Hepatocyte (in vitro differentiated cells): ENCODE measurements around the gene SYS1. TPM values are rescaled to one million over a fixed set of nuclear protein-coding genes. Genes with fewer than 3 reads are reported as not detected.

ENCODE experiments used
- DNase-seq: peaks from one replicate; pipeline ENCODE4 v3.0.0-alpha.2; 2016; ENCODE audit warnings: low spot score
- H2AFZ ChIP-seq: fragments of 200-600 bp; sonication (generic); 2 replicates; pipeline ENCODE4 v1.6.0; 2016; ENCODE audit warnings: antibody characterized with exemption, mild to moderate bottlenecking
- H3K27ac ChIP-seq: fragments of 200-600 bp; sonication (generic); 2 replicates; pipeline ENCODE4 v1.5.1; 2016; ENCODE audit warnings: mild to moderate bottlenecking
- H3K27me3 ChIP-seq: fragments of 200-600 bp; sonication (generic); 2 replicates; pipeline ENCODE4 v1.6.1; 2016
- H3K36me3 ChIP-seq: fragments of 200-600 bp; sonication (generic); replicated peaks from 2 replicates; pipeline ENCODE4 v1.5.1; 2016; ENCODE audit warnings: low read depth; ENCODE audit not compliant: insufficient read depth
- H3K4me1 ChIP-seq: fragments of 200-600 bp; sonication (generic); 2 replicates; pipeline ENCODE4 v1.5.1; 2016; ENCODE audit warnings: mild to moderate bottlenecking, moderate library complexity; ENCODE audit not compliant: insufficient read depth
- H3K4me2 ChIP-seq: fragments of 200-600 bp; sonication (generic); 2 replicates; pipeline ENCODE4 v1.6.0; 2016
- H3K4me3 ChIP-seq: fragments of 200-600 bp; sonication (generic); 2 replicates; pipeline ENCODE4 v1.5.1; 2016; ENCODE audit warnings: mild to moderate bottlenecking
- H3K79me2 ChIP-seq: fragments of 200-600 bp; sonication (generic); 2 replicates; pipeline ENCODE4 v1.6.0; 2017; ENCODE audit warnings: mild to moderate bottlenecking
- H3K9me2 ChIP-seq: fragments of 200-600 bp; sonication (generic); replicated peaks from 2 replicates; pipeline ENCODE4 v1.6.0; 2017; ENCODE audit warnings: mild to moderate bottlenecking; ENCODE audit not compliant: insufficient read depth
- H3K9me3 ChIP-seq: fragments of 200-600 bp; sonication (generic); 2 replicates; pipeline ENCODE4 v1.5.1; 2016; ENCODE audit warnings: low read depth, mild to moderate bottlenecking
- H4K20me1 ChIP-seq: fragments of 200-600 bp; sonication (generic); 2 replicates; pipeline ENCODE4 v1.6.0; 2016; ENCODE audit warnings: mild to moderate bottlenecking; ENCODE audit not compliant: insufficient read depth, poor library complexity, severe bottlenecking
- CTCF ChIP-seq: fragments of 200-600 bp; sonication (generic); IDR thresholded peaks from 2 replicates; pipeline ENCODE4 v1.5.1; 2016; ENCODE audit warnings: antibody characterized with exemption, mild to moderate bottlenecking; ENCODE audit not compliant: poor library complexity
- EZH2 ChIP-seq: fragments of 200-600 bp; sonication (generic); IDR thresholded peaks from 2 replicates; pipeline ENCODE4 v1.6.1; 2016; ENCODE audit warnings: antibody characterized with exemption, mild to moderate bottlenecking, borderline replicate concordance
- EZH2phosphoT487 ChIP-seq: fragments of 200-600 bp; sonication (generic); IDR thresholded peaks from one replicate; pipeline ENCODE4 v1.6.1; 2018; ENCODE audit warnings: antibody characterized with exemption, mild to moderate bottlenecking, low read depth, moderate library complexity; ENCODE audit not compliant: unreplicated experiment, severe bottlenecking
- WGBS: methylation state at CpG from one replicate; pipeline ENCODE4 v1.1.6; 2016; ENCODE audit warnings: low lambda C conversion rate; ENCODE audit errors: missing lambda C conversion rate; 5-methylcytosine and 5-hydroxymethylcytosine counted together
- polyA plus RNA-seq: library from polyadenylated mRNA; unstranded; fragments of >200 nt; fragmentation: Nextera tagmentation; extraction: Ambion mirVana; gene quantifications from 2 replicates; pipeline ENCODE4 v1.2.1, GENCODE V29; 2016
- total RNA-seq: library from RNA; depleted of rRNA; stranded (reverse); fragments of >200 nt; gene quantifications from 2 replicates; pipeline ENCODE4 v1.2.3, GENCODE V29; 2014

The SYS1 gene
- total and polyA plus RNA-seq, 2 experiments from 2014 or later = 35.8 to 42.0 TPM

GRCh38 chr20:45346851-45347250, 16.1 kb upstream of the SYS1 start:
- no peaks in the 10 kb centered on the region for H3K9me3 ChIP-seq
- TF ChIP-seq CTCF (no peak), EZH2phosphoT487 (no peak), EZH2 (no peak)
- no peak for DNase-seq
- H3K4me2 ChIP-seq = peak overlapping the region; percentile 87
- no peaks in the 10 kb centered on the region for H3K9me2 ChIP-seq
- peak overlapping the region; percentile 26 for H3K4me3 ChIP-seq
- no peak overlapping the region for H2AFZ ChIP-seq
- no peaks in the 10 kb centered on the region for H3K27me3 ChIP-seq
- H4K20me1 ChIP-seq = peaks cover 13% of the 10 kb centered on the region
- peaks cover 37% of the 10 kb centered on the region for H3K79me2 ChIP-seq
- 31% methylated on average over 5 of the region's 5 CpGs for WGBS
- H3K4me1 ChIP-seq = peaks cover 52% of the 10 kb centered on the region
- no peaks in the 10 kb centered on the region for H3K36me3 ChIP-seq
- peak overlapping the region; percentile 96 for H3K27ac ChIP-seq

- Histone ChIP-seq H3K27me3 (no peaks in the 10 kb centered on the region), H3K27ac (peak overlapping the region; percentile 96), H3K4me3 (peak overlapping the region; percentile 26), H3K4me1 (peaks cover 46% of the 10 kb centered on the region), H3K79me2 (peaks cover 37% of the 10 kb centered on the region), H3K9me2 (no peaks in the 10 kb centered on the region), H2AFZ (no peak overlapping the region), H3K4me2 (peak overlapping the region; percentile 87), H3K9me3 (no peaks in the 10 kb centered on the region), H3K36me3 (no peaks in the 10 kb centered on the region), H4K20me1 (peaks cover 13% of the 10 kb centered on the region)
- TF ChIP-seq EZH2phosphoT487 = no peak
- TF ChIP-seq EZH2 = no peak
- no peak for TF ChIP-seq CTCF
- DNase-seq = no peak
- 9% methylated on average over 9 of the region's 10 CpGs for WGBS
Observed at GRCh38 chr20:45347297-45347935, 15.5 kb upstream of the SYS1 start.

GRCh38 chr20:45347936-45348778, 14.8 kb upstream of the SYS1 start, which contains the start of gene SDC4:
Gene SDC4 (minus strand): TSS chr20:45348424. CDS start chr20:45348384, 40 bp downstream.
- Histone ChIP-seq H3K4me2 (peak within 1 kb of the TSS; percentile 87), H3K27ac (peak within 1 kb of the TSS; percentile 96), H3K4me3 (peak within 1 kb of the TSS; percentile 26), H3K9me3 (no peaks in the 10 kb centered on the region), H3K79me2 (peaks cover 37% of the 10 kb centered on the region), H3K9me2 (no peaks in the 10 kb centered on the region), H4K20me1 (peaks cover 13% of the 10 kb centered on the region), H3K36me3 (no peaks in the 10 kb centered on the region), H3K27me3 (no peaks in the 10 kb centered on the region), H3K4me1 (peaks cover 38% of the 10 kb centered on the region), H2AFZ (peak within 1 kb of the TSS; percentile 48)
- TF ChIP-seq EZH2phosphoT487 = no peak
- TF ChIP-seq CTCF = no peak
- TF ChIP-seq EZH2 = no peak
- 5% methylated on average over 28 of the region's 77 CpGs for WGBS
- DNase-seq = peak; percentile 87
